ENCODE results near the gene KRTAP9-2. TPM values are rescaled to one million over a fixed set of nuclear protein-coding genes. Genes with fewer than 3 reads are reported as not detected.
"Not testable (repeated sequence)": the region's sequence is repeated elsewhere in the genome, so short reads cannot be mapped to it uniquely, and the experiment has no call there.

The KRTAP9-2 gene
- total and polyA plus RNA-seq, 2 experiments from 2014 or later = not detected

GRCh38 chr17:41251261-41251660, 24.8 kb downstream of the KRTAP9-2 start:
- Histone ChIP-seq H3K9me2 (ENCODE audit: insufficient read depth) (no peaks in the 10 kb centered on the region), H4K20me1 (ENCODE audit: insufficient read depth) (no peaks in the 10 kb centered on the region), H3F3A (ENCODE audit: insufficient read depth) (peaks cover 2% of the 10 kb centered on the region), H3K9me3 (ENCODE audit: low read depth) (no peaks in the 10 kb centered on the region), H3K4me3 (no peak overlapping the region), H3K4me1 (ENCODE audit: insufficient read depth) (peaks cover 8% of the 10 kb centered on the region), H3K9ac (no peak overlapping the region), H3K36me3 (ENCODE audit: low read depth) (no peaks in the 10 kb centered on the region), H3K4me2 (ENCODE audit: unreplicated experiment) (no peak overlapping the region), H3K27ac (no peak overlapping the region), H3K79me2 (ENCODE audit: insufficient read depth) (no peaks in the 10 kb centered on the region), H2AFZ (no peak overlapping the region), H3K27me3 (replicated peaks; ENCODE audit: insufficient read depth) (no peaks in the 10 kb centered on the region; the same call in 1 of the 2 replicates)
- in situ Hi-C loops (cut with MboI) = no loop called here
- TF ChIP-seq EZH2phosphoT487 (IDR thresholded peaks at IDR 0.05; ENCODE audit: insufficient read depth, low read depth) = no peak
- no peak for TF ChIP-seq EZH2 (IDR thresholded peaks at IDR 0.05; ENCODE audit: insufficient read depth, poor library complexity, severe bottlenecking)
- DNase-seq = no peak
- 45 to 65% methylated on average over 1 of the region's 1 CpG for WGBS, 2 experiments (ENCODE audit: low coverage in 1 of 2, low lambda C conversion rate in 2 of 2, missing lambda C conversion rate in 2 of 2)

- H3K27ac ChIP-seq = no peak overlapping the region
- no peaks in the 10 kb centered on the region for H3K36me3 ChIP-seq (ENCODE audit: low read depth)
- H3K9ac ChIP-seq = no peak overlapping the region
- no peaks in the 10 kb centered on the region for H4K20me1 ChIP-seq (ENCODE audit: insufficient read depth)
- no peak overlapping the region for H2AFZ ChIP-seq
- DNase-seq = peak; percentile 46
- H3F3A ChIP-seq (ENCODE audit: insufficient read depth) = peaks cover 25% of the 10 kb centered on the region
- H3K27me3 ChIP-seq (replicated peaks; ENCODE audit: insufficient read depth) = no peaks in the 10 kb centered on the region; the same call in 1 of the 2 replicates
- in situ Hi-C loops (cut with MboI) = no loop called here
- TF ChIP-seq EZH2 (IDR thresholded peaks at IDR 0.05; ENCODE audit: insufficient read depth, poor library complexity, severe bottlenecking) (no peak), EZH2phosphoT487 (IDR thresholded peaks at IDR 0.05; ENCODE audit: insufficient read depth, low read depth) (no peak)
- 0% methylated on average over 1 of the region's 1 CpG for WGBS, 2 experiments (ENCODE audit: low coverage in 1 of 2, low lambda C conversion rate in 2 of 2, missing lambda C conversion rate in 2 of 2)
- H3K9me2 ChIP-seq (ENCODE audit: insufficient read depth) = peaks cover 10% of the 10 kb centered on the region; the same call in 1 of the 2 replicates
- H3K4me2 ChIP-seq (ENCODE audit: unreplicated experiment) = no peak overlapping the region
- no peak overlapping the region for H3K4me3 ChIP-seq
- peaks cover 25% of the 10 kb centered on the region for H3K4me1 ChIP-seq (ENCODE audit: insufficient read depth)
- no peaks in the 10 kb centered on the region for H3K9me3 ChIP-seq (ENCODE audit: low read depth)
- no peaks in the 10 kb centered on the region for H3K79me2 ChIP-seq (ENCODE audit: insufficient read depth)
Measured at GRCh38 chr17:41254861-41255260, 28.4 kb downstream of the KRTAP9-2 start.

GRCh38 chr17:41255381-41256290, 29.2 kb downstream of the KRTAP9-2 start, which contains the start of gene KRTAP9-9:
Gene KRTAP9-9, plus strand, starts transcription at chr17:41255384.
- H3K9me3 ChIP-seq (ENCODE audit: low read depth); in situ Hi-C loops (cut with MboI); H4K20me1 ChIP-seq (ENCODE audit: insufficient read depth); H3K9ac ChIP-seq; H3K4me3 ChIP-seq; H2AFZ ChIP-seq; H3K27me3 ChIP-seq (replicated peaks; ENCODE audit: insufficient read depth); H3K79me2 ChIP-seq (ENCODE audit: insufficient read depth); H3K36me3 ChIP-seq (ENCODE audit: low read depth): not testable (repeated sequence)
- peaks cover 10% of the 10 kb centered on the region; the same call in 1 of the 2 replicates for H3K9me2 ChIP-seq (ENCODE audit: insufficient read depth)
- H3K27ac ChIP-seq = peak within 1 kb of the TSS; percentile 36
- peaks cover 25% of the 10 kb centered on the region for H3F3A ChIP-seq (ENCODE audit: insufficient read depth)
- WGBS, 2 experiments (ENCODE audit: low coverage in 1 of 2, low lambda C conversion rate in 2 of 2, missing lambda C conversion rate in 2 of 2) = 68 to 90% methylated on average over 3 to 5 of the region's 5 CpGs
- H3K4me1 ChIP-seq (ENCODE audit: insufficient read depth) = peaks cover 25% of the 10 kb centered on the region
- peak; percentile 71 for DNase-seq
- peak within 1 kb of the TSS; percentile 61 for H3K4me2 ChIP-seq (ENCODE audit: unreplicated experiment)

- no peak for TF ChIP-seq EZH2phosphoT487 (IDR thresholded peaks at IDR 0.05; ENCODE audit: insufficient read depth, low read depth)
- no peak for TF ChIP-seq EZH2 (IDR thresholded peaks at IDR 0.05; ENCODE audit: insufficient read depth, poor library complexity, severe bottlenecking)
- Histone ChIP-seq H3K4me3 (no peak overlapping the region), H3K79me2 (ENCODE audit: insufficient read depth) (no peaks in the 10 kb centered on the region), H3K36me3 (ENCODE audit: low read depth) (no peaks in the 10 kb centered on the region), H3K4me1 (ENCODE audit: insufficient read depth) (peaks cover 25% of the 10 kb centered on the region), H3K27me3 (replicated peaks; ENCODE audit: insufficient read depth) (no peaks in the 10 kb centered on the region; the same call in 1 of the 2 replicates), H3K9me2 (ENCODE audit: insufficient read depth) (peaks cover 10% of the 10 kb centered on the region; the same call in 1 of the 2 replicates), H2AFZ (no peak overlapping the region), H3K27ac (peak overlapping the region; percentile 36), H3K9me3 (ENCODE audit: low read depth) (no peaks in the 10 kb centered on the region), H3F3A (ENCODE audit: insufficient read depth) (peaks cover 25% of the 10 kb centered on the region), H3K4me2 (ENCODE audit: unreplicated experiment) (peak overlapping the region; percentile 61), H4K20me1 (ENCODE audit: insufficient read depth) (no peaks in the 10 kb centered on the region), H3K9ac (no peak overlapping the region)
- in situ Hi-C loops (cut with MboI) = no loop called here
- WGBS, 2 experiments (ENCODE audit: low coverage in 1 of 2, low lambda C conversion rate in 2 of 2, missing lambda C conversion rate in 2 of 2) = 93 to 95% methylated on average over 1 of the region's 1 CpG
- peak; percentile 40 for DNase-seq
Measured at GRCh38 chr17:41256291-41256685, 29.8 kb downstream of the KRTAP9-2 start.

Data from GM23248 (cell line).